ENCODE data around the gene RBM20. TPM values are rescaled to one million over a fixed set of nuclear protein-coding genes. Genes with fewer than 3 reads are reported as not detected.

The RBM20 gene
- total RNA-seq, 1 experiment from 2014 or later = 0.17 TPM

DNA sequence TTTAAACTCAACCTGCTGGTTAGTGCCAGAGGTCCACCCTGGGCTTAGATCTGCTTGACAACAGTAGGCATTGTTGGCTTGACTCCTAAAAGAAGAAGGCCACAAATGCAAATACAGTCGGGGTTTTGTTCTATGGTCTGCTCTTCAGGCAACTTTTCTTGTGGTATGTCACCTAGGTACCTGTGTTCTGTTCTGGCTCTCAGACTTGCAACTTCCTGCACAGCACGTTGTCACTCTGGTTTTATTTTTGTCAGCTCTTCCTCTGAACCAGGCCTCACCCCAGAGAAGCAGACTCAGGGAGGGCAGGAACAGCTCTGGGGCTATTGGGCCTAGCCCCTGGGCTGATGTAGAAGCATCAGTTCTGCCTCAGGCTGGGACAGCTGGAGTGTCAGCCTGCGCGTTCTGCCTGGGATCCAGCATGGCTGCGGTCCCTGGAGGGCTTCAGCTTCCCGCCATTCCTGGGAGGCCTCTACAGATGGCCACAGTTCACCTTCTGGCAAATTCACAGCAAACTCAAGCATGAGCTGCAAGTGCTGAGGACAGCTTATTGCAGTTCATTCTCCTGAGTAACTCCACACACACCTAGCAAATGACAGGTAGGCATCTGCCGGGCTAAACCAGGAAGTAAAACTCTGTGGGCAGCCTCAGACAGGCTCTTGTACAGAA is 216.6 kb downstream of the RBM20 start:
- no peak overlapping the region for H3K56ac ChIP-seq (ENCODE audit: insufficient read length, low read depth, low read length)
- no peak overlapping the region for H2AFZ ChIP-seq (ENCODE audit: low read length)

More for the DNA sequence above, 216.6 kb downstream of the RBM20 start:
- Histone ChIP-seq H3K27ac (ENCODE audit: insufficient read length, low read depth, low read length) (no peak overlapping the region), H3K4me2 (ENCODE audit: insufficient read depth, insufficient read length, low read length) (no peak overlapping the region), H3K79me1 (ENCODE audit: insufficient read depth, low read depth, low read length, poor library complexity, severe bottlenecking) (no peaks in the 10 kb centered on the region), H3K23me2 (ENCODE audit: insufficient read length, low read depth, low read length, poor library complexity, severe bottlenecking) (no peaks in the 10 kb centered on the region), H3K9ac (ENCODE audit: extremely low read depth, insufficient read length, low read length) (no peak overlapping the region), H2BK120ac (ENCODE audit: low read depth, low read length, poor library complexity, severe bottlenecking) (no peak overlapping the region), H3K27me3 (ENCODE audit: insufficient read depth, low read length) (no peaks in the 10 kb centered on the region), H4K8ac (replicated peaks; ENCODE audit: insufficient read length, low read depth, low read length) (no peak overlapping the region), H3T11ph (ENCODE audit: low read length) (no peak overlapping the region), H2BK20ac (ENCODE audit: low read depth, low read length, poor library complexity, severe bottlenecking) (no peak overlapping the region), H3K14ac (ENCODE audit: insufficient read depth, low read length) (no peak overlapping the region), H4K20me1 (ENCODE audit: control insufficient read depth, insufficient read depth, insufficient read length) (no peaks in the 10 kb centered on the region), H3K18ac (ENCODE audit: insufficient read length, low read depth, low read length) (no peak overlapping the region), H2BK12ac (ENCODE audit: insufficient read length, low read depth, low read length) (no peak overlapping the region), H3K4ac (ENCODE audit: low read depth, low read length) (no peak overlapping the region), H4K5ac (ENCODE audit: insufficient read length, low read depth, low read length) (no peak overlapping the region), H2BK15ac (ENCODE audit: low read depth, low read length) (no peak overlapping the region), H3K9me3 (ENCODE audit: control insufficient read depth, low read depth, low read length) (no peaks in the 10 kb centered on the region), H2AK5ac (ENCODE audit: insufficient read length, low read length) (no peak overlapping the region), H3K4me1 (ENCODE audit: insufficient read depth, low read length) (no peaks in the 10 kb centered on the region), H3K23ac (ENCODE audit: insufficient read length, low read depth, low read length) (no peak overlapping the region), H4K91ac (ENCODE audit: insufficient read length, low read depth, low read length) (no peak overlapping the region), H3K79me2 (ENCODE audit: insufficient read depth, low read length) (no peaks in the 10 kb centered on the region), H2BK5ac (ENCODE audit: insufficient read length, low read length) (no peak overlapping the region)
- DNase-seq = no peak
- 0 out of 2 replicates have a peak, but pooled peaks cover 2% of the 10 kb centered on the region for H3K27me3 Mint-ChIP-seq (ENCODE audit: low read depth)
- H3K9me3 Mint-ChIP-seq = 0 out of 5 replicates have a peak, but pooled peaks cover 0 to 2% of the 10 kb centered on the region in 2 experiments
- no CpG with 5 or more reads among the region's 7 CpGs for WGBS (ENCODE audit: extremely low coverage, insufficient read length, low lambda C conversion rate)
- no peak overlapping the region for H3K27ac Mint-ChIP-seq
- H3K36me3 Mint-ChIP-seq (ENCODE audit: insufficient read depth in 1 of 3, low read depth in 3 of 3) = no peaks in the 10 kb centered on the region
- TF ChIP-seq, protein P1, sequence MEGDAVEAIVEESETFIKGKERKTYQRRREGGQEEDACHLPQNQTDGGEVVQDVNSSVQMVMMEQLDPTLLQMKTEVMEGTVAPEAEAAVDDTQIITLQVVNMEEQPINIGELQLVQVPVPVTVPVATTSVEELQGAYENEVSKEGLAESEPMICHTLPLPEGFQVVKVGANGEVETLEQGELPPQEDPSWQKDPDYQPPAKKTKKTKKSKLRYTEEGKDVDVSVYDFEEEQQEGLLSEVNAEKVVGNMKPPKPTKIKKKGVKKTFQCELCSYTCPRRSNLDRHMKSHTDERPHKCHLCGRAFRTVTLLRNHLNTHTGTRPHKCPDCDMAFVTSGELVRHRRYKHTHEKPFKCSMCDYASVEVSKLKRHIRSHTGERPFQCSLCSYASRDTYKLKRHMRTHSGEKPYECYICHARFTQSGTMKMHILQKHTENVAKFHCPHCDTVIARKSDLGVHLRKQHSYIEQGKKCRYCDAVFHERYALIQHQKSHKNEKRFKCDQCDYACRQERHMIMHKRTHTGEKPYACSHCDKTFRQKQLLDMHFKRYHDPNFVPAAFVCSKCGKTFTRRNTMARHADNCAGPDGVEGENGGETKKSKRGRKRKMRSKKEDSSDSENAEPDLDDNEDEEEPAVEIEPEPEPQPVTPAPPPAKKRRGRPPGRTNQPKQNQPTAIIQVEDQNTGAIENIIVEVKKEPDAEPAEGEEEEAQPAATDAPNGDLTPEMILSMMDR (conservative IDR thresholded peaks at IDR 0.05) = no peak
- no peak overlapping the region; a peak in 1 of 5 replicates for H3K4me3 Mint-ChIP-seq
- H3K4me1 Mint-ChIP-seq = peaks cover 4 to 19% of the 10 kb centered on the region in 2 experiments
